NCI-H524 treated with DMSO at 0.1 percent for 48 hours (cell line): Measurements from ENCODE around the gene HUWE1.

ENCODE experiments used
- DNase-seq: peaks from one replicate; lab custom pipeline; 2025; lab: John Stamatoyannopoulos, UW

Gene HUWE1

DNA sequence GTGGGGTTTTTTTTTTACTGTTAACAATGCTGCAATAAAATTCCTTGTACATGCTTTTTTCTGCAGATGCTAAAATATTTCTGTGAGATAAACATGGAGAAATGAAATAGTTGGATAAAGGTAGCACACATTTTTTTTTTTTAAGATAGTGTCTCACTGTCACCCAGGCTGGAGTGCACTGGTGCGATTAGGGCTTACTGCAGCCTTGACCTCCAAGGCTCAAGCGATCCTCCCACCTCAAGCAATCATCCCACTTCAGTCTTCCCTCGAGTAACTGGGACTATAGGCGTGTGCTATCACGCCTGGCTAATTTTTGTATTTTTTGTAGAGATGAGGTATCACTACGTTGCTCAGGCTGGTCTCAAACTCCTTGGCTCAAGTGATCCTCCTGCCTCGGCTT lies 1.8 kb upstream of the HUWE1 start:
- DNase-seq = no peak

DNA sequence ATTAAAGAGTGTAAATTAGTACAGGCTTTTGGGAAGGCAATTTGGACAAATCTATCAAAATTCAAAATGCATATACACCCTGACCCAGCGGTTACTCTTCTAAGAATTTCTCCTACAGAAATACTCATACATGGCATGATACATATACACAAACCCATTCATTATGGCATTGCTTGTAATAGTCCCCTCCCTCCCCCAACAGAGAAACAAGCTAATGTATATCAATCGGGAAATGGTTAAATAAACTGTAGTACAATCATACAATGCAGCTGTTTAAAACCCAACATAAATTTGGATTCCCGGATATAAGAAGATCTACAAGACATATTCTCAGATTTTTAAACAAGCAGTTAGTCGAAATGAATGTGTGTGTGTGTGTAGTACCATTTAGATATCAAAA lies 808 bp downstream of the HUWE1 start:
- DNase-seq = peak; percentile 3

DNA sequence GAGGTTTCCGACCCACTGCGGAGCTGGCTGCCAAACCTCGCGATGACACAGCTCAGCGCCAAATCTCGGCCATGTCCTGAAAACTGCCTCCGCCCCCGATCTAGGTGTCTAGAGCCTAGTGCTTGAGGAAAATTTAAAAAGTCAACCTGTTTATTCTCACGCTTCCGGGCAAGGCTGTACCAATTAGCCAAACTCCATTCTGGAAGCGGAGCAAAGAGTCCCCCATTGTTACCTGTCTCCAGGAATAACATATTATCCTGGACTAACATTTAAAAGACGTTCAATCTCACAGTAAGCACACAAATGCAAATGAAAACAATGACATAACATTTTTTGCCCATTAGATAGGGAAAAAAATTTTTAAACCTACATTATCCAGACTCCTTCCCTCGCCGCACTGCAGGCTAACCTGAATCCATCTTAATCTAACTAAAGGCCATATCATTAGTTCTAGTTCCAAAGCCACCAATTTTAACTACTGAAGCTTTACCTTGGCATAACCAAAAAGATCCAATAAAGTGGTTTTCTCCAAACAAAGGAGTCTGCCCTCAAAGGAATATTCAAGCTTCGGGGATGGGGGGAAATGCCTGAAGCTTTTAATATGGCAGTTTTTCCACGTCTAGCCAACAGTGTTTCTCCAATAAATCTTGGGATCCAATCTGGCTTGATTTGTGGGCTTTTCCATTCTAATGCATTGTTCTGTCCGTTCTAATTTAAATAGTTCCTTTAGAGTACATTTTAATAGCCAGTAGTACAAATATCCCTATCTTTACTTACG lies 1.9 kb downstream of the HUWE1 start:
- no peak for DNase-seq

DNA sequence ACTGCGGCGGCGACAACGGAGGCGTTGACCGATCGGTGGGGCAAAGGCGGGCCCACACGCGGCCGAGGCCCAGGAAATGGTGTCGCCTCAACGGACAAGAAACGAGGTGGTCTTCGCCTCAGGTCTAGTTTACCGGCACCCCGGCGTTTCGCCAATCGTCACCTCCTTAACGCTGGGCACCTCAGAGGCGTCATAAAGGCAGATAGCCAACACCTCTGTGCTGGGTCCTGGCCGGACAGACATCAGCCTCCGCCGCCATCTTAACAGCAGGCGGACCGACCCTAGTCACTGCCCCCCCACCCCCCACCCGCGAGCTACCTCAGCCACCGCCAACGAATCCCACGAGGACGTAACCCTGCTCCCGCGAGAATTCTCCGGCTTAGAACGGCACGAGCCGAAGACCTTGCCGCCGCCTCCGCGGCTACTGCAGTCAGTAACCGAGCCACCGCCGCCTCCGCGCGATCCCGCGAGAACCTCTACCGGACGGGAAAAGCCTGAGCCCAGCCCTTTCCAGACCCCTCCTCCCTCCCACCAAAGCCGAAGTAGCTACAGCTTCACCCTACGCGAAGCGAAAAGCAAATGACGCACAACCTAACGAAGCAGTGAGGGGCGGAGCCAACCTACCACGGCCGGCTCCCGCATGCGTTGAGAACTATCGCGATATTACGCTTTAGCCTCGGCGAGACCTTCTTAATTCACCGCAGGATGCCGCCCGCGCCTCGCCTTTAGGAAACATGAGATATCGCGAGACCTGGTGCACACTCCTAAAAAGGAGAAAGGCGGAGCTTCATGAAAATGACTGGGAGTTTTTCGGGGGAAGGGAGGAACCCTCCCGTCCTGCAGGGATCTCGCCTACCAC lies 2.7 kb downstream of the HUWE1 start:
- peak; percentile 97 for DNase-seq

DNA sequence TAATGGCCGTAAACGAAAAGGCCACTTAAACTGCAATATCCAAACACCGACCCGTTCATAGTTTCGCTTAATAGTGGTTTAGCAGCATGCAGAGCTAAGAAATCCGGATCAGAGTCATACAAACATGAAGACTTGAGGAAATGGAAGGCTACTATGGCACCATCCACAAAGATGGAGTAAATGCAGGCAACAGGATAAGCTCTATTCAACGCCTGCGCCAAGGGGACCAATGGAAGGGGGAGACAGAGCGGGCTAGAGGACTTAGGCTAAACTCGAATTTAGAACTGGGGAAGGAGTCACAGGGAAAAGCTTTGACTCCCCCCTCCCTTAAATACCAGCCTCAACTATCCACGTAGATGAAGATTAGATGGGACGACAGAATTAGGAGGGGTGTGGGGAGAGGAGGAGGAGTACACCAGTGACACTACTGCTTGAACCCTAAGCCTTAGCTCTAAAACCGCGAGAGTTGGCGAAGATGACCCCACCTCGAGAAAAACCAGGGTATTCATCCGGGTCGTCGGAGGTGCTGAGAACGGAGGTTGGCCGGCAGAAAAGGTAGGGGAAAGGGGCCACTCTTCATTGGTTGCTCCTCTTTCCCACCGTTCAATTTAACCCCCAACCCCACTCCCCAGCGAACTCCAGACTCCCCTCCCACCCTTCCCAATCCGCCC lies 3.5 kb downstream of the HUWE1 start:
- peak; percentile 9 for DNase-seq

DNA sequence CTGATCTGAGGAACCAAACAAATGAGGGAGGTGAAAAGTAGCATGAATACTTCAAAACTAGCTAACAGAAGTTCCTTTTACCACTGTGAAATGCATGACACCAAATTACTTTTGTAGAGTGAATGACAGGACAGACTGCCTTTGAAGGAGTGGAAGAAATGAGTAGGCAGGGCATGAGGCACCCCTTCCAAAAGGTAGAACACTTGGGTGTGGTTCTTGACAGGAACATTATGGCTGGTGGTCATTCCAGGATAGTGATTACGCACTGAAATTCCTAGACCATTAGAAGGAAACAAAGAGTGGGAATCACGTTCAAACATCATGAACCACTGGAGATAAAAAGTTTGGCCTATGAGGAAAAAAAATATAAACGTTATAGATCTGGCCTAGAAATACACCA lies 4.9 kb downstream of the HUWE1 start:
- DNase-seq = no peak

DNA sequence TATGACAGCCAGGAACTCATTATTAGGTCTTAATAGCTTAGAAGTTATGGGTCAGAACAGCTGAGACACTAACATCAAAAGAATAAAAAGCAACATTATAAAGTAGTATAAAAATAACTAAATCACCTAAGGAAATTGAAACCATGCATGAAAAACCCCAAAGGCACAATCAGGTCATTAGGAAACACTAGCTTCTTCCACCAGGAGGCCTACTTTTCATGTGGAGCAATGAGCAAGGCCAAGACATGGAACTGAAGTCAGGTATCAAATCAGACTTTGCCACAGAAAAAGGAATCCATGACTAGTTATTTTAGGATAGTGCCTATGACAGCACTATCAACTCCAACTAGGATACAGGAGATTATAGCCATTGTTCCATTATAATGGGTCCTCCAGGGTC lies 7.9 kb downstream of the HUWE1 start:
- no peak for DNase-seq

DNA sequence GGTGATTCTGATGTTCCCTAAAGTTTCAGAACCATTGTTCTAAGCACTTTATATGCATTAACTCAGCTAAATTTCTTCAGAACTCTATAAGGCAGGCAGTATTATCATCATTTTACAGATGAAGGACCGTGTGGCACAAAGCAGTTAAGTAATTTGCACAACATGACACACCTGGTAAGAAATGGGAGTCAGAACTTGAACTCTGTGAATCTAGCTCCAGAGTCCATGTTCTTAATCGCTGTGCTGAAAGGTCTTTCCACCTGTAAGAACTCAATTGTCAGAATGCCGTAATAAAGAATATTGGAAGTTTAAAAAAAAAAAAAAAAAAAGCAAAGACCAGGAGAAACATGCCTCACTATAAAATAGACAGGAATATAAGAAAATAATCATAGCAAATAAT lies 9.2 kb downstream of the HUWE1 start:
- DNase-seq = no peak

DNA sequence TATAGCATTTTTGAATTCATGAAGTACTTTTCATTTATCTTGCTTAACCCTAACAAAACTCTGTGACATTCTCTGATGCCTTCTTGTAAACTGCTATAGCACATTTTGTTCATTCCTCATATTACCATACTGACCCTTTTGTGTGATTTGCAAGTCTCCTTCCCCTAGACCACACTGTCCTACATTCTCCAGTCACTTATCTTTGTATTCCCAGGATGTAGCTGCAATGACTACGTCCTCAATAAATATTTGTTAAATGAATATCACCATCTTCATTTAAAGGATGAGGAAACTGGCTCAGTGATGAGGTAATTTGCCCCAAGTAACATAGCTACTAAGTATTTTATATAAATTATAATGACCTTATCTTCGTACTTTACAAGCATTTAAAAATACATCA lies 11.9 kb downstream of the HUWE1 start:
- no peak for DNase-seq

DNA sequence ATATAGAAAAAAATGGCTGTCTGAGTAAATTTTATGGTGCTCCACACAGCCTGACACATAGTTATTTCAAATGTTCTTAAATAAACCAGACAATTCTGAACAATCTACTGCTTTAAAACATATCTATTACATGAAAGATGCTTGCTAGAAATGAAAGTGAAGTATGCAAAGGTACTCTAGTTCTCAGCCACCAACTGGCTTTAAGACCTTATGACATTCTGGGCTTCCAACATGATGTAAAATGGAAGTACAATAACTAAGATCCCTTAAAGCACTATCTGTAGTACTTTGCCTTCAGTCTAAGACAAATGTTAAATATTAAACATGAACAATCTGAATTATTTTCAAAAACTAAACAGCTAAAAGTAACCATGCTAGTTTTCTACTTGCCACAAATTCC lies 17.3 kb downstream of the HUWE1 start:
- DNase-seq = no peak

DNA sequence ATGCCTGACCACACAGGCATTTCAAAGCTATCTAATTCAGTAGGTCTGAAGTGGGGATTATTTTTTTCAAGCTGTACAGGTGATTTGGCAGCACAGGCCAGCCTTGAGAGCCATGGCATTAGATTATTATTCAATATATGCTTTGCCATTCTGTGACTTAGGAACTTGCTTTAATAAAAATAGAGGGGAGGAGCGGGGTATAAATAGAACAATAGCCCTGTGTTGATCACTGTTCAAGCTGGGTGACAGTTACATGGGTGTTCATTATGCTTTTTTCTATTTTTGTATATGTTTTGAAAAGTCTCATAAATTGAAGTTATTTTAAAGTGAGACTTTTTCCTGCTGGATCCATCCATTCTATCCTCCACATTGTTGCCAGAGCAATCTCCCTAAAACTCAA lies 20.3 kb downstream of the HUWE1 start:
- DNase-seq = no peak

DNA sequence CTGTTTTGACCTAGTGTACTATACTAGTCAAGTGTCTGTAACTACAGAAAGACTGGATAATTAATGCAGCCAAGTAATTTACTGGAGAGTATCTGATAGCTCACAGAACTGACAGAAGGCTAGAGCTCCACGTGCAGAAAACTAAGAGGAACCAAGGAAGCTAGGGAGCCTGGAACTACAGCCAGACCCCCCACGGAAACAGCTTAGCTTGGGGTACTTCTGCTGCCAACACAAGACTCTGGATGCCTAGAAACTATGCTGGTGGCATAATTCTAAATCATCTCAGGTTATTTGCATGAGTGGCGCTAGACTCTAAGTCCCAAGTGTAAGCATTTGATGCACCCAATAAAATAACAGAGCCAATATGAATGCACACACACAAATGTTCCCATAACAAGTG lies 26.5 kb downstream of the HUWE1 start:
- no peak for DNase-seq

DNA sequence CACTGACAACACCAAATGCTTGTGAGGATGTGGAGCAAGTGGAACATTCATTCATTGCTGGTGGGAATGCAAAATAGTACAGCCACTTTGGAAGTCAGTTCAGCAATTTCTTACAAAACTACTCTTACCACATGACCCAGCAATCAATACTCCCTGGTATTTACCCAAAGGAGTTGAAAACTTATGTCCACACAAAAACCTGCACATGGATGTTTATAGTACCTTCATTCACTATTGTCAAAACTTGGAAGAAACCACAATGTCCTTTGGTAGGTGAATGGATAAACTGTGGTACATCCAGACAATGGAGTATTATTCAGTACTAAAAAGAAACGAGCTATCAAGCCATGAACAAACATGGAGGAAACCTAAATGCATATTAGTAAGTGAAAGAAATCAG lies 27.5 kb downstream of the HUWE1 start:
- DNase-seq = no peak

DNA sequence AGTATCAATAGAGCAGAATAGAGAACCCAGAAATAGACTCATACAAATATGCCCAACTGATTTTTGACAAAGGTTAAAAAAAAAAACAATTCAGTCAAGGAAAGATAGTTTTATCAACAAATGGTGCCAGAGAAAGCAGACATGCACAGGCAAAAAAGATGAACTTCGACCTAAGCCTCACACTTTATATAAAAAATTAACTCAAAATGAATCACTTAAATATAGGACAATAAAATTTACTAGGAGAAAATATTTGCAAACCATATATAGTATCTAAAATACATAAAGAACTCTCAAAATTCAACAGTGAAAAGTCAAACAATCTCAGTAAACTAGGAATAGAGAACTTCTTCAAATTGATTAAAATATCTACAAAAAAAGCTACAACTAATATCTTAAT lies 29.7 kb downstream of the HUWE1 start:
- no peak for DNase-seq

DNA sequence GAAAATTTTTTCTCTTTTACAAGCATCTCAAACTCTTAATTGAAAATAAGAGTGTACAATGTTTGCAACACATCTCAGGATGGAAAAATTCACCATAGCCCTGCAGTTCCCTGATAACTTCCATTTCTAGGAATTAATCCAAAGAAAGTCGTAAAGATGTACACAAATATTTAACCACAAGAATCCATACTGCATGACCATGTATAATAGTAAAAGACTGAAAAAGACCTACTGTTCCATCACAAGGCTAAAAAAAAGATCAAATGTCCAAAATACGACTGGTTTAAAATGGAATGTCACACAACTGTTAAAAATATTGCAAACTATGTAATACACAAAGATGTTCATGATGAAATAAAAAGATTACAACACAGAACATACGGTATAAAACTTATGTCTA lies 32.1 kb downstream of the HUWE1 start:
- DNase-seq = no peak

DNA sequence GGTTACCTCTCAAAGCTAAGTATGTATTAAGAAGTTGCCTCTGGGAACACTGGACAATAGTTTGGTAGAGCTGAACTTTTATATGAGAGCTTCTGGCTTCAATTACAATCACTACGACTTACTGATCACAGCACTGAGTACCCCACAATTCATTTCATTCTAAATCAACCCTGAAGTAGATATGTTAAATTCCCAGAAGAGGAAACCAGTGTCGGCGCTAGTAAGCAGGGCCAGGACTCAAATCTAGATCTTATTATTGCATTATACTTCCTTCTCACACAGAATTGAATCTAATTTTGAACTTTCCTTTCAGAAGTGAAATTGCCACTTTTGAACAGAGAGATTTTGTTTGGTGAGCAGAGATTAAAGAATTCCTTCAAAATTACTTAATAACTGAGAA lies 41.8 kb downstream of the HUWE1 start:
- no peak for DNase-seq

DNA sequence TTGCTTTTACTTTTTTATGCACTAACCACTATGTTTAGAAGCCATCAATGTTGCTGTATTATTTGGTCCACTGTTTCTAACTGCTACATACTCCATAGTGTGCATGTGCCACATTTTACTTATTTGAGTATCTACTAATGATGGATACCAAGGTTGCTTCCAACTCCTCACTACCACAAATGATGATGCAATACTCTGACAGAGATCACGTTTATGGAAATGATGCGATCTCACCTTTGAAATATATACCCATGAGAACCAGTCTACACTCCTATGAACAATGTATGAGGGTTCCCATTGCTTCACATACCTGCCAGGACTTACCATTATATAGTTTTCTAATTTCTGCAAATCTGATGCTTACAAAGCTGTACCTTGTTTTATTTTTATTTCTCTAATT lies 44.2 kb downstream of the HUWE1 start:
- DNase-seq = no peak

DNA sequence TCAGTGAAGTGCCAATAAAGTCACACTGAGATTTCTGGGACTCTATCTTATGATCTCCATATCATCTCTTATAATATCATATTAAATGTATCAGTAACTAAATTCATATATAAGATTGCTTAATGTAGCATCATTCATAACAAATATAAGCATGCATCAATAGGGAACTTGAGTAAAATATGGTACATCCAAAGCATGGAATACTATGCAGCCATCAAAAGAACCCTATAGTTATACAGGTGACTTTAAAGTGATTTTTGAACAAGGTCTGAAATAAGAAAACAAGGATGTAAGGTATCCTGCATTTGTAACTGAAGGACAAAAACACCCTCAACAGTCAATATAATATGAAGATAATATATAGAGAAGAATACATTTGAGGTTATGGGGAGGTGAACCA lies 47.3 kb downstream of the HUWE1 start:
- DNase-seq = no peak

DNA sequence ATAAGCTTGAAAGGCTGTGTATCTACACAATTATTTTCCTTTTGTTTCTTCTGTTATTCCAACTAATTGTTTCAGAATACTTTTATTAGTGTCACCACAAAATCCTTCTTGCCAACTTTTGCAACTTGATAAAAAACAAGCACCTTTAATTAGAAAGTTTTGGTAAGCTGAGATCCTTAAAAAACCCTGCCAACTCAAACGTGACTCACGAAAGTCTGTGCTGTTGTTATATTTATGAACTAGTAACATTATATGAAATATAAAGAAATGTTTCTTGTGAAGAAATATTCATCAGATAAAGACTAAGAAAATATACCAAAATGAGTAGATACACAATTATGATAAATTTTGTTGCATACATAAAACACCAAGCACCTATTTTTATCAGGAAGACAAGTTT lies 49.0 kb downstream of the HUWE1 start:
- DNase-seq = no peak

DNA sequence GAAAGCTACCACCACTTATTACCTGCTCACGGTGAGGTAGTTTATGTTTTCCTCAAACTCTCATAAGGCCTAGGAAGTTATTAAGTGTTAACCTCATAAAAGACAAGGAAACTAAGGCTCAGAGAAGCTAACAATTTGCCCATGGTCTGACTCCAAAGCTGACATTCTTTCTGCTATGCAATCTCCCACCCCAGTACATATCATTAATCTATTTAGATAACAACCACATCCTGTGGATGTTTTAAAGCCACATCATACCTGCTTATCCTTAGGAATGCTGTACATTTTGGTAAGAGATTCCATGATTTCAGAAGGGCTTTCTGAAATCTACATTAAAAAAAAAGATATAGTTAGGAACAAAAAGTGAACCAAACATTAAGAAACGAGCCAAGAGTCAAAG lies 55.4 kb downstream of the HUWE1 start:
- no peak for DNase-seq

DNA sequence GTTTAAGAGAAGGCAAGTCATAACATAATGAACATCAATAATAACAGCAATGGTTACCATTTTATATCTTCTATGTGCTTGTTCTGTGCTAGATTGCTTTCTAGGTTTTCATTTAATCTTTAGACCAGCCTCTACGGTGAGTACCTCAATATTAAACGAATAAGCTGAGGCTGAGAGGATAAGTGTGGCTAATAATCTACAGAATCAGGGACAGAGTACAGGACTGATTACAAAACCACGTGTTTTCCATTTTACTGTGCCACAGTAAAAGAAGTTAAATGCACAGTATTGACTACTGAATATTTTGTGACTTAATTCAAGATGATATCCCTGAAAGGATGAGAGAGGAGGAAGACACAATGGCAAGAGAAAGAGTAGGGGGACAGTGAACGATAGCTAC lies 56.3 kb downstream of the HUWE1 start:
- no peak for DNase-seq

DNA sequence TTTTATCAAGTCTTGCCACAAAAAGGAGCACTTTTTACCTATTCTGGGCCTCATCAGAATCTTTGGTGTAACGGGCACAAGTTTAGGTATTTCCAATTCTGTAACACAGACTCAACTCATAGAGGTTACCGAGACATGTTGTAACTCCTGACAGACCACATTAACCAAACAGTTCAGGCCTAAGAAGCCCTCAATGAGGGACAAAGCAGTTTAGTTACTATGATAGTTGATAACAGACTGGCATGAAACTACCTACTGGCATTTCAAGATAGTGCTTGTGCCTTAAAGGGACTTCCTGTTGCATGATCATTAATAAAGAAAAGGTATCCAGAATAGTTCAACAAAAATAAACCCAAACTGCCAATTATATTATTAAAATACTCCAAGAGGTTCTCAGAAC lies 64.1 kb downstream of the HUWE1 start:
- DNase-seq = no peak

DNA sequence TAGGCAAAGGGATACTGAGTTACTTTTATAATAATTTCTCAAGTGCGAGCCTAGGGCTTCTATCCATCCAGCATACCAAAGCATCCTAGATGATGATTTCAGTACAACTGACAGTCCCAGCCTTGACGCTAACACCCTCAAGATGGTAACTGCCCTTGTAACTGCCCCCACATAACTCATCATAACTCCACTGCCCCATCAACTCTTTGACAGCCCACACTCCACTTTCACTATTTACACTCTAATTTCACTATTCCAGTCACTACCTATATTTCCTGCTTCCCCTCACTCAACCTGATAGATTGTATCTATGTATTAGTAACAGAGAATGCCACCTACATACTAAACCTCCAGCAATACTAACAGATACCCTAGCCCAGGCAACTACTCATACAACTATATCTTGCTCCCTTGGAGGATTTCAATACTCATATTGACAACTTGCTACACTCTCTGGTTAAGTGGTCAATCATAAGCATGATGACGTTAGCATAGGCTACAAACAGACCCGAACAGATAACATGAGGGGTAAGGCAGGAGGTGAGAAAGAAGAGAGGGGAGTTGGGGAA lies 65.0 kb downstream of the HUWE1 start:
- DNase-seq = no peak
